GM12873 (cell line): ENCODE results near the gene PBX1.

Source experiments
- TF ChIP-seq, protein P1 (sequence below): IDR thresholded peaks from 2 replicates; pipeline ENCODE4 v1.5.1; 2012; ENCODE audit warnings: low read depth, mild to moderate bottlenecking, moderate library complexity, low read length, control low read depth; ENCODE audit not compliant: insufficient read depth; ENCODE audit errors: missing control alignments

Gene PBX1

DNA sequence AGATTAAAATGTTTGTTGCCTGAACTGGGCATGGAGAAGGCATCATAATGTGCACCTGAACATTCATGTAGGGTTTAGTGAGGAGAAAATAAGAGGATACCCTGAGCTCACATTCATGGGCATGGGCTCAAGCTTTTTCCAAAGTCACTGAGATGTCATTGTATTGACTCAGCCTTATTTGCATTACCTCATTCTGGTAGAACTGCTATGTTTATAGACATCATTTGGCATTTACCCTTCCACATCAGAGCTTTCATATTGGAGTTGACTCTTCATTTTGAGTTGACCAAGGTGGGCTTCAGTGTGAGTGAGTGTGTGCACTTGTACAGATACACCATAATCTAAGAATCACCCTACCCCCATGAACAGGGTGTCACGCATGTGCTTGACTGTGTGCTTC, 143.2 kb downstream of the PBX1 start:
- TF ChIP-seq, protein P1, sequence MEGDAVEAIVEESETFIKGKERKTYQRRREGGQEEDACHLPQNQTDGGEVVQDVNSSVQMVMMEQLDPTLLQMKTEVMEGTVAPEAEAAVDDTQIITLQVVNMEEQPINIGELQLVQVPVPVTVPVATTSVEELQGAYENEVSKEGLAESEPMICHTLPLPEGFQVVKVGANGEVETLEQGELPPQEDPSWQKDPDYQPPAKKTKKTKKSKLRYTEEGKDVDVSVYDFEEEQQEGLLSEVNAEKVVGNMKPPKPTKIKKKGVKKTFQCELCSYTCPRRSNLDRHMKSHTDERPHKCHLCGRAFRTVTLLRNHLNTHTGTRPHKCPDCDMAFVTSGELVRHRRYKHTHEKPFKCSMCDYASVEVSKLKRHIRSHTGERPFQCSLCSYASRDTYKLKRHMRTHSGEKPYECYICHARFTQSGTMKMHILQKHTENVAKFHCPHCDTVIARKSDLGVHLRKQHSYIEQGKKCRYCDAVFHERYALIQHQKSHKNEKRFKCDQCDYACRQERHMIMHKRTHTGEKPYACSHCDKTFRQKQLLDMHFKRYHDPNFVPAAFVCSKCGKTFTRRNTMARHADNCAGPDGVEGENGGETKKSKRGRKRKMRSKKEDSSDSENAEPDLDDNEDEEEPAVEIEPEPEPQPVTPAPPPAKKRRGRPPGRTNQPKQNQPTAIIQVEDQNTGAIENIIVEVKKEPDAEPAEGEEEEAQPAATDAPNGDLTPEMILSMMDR = no peak

DNA sequence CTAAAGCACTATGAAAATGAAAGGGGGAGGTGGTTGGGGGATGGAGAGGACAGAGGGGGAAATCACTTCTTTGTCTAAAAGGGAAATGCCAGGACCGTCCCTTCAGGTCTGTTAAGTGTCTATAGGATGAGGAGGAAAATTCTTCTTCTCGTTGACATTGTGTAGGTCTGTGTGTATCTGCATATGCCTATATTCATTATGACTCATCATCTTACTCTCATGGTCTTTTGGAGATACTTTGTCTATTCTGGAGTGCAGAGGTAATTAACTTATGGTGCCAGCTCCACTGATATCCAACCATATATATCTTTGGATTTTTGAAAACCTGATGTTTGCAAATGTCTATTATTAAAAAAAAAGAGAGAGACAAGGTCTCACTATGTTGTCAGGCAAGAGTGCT, 143.7 kb downstream of the PBX1 start:
- TF ChIP-seq, protein P1 = no peak

DNA sequence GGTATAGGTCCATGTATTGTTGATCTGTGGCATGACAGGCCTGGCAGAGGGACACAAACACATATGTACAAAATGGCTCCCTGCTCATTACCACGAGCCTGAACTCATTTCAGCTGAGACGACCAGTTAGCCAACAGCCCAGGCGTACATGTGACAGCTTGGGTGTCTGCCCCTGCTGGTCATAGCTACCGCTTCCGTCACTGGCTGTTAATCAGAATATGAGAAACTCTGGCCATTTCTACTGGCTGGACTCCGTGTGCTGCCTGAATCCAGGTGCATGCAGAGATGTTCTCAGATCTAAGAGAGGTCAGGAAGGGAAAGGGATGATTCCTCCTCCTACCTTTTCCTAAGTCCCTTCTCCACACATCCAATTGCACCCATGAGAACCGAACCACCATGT, 144.5 kb downstream of the PBX1 start:
- TF ChIP-seq, protein P1 = no peak

DNA sequence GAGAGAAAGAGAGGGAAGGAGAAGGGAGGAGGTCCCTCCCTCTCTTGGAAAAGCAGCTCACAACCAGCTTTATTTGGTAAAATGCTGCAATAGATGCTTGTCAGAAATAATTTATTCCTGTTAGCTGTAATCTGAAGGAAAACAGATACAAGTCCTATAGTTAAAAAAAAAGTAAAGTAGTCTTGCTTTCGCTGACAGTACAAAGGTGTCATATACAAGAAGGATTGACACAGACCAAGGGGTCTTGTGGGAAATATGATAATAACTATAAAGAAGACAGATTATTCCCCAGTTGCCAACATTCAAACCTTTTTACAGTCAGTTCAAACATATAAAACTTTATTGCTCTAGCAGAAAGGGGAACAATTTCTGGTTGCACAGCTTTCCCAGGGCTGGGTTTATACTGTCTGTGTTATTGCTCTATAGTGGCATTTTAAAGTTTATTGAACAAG, 145.0 kb downstream of the PBX1 start:
- TF ChIP-seq, protein P1 = no peak

DNA sequence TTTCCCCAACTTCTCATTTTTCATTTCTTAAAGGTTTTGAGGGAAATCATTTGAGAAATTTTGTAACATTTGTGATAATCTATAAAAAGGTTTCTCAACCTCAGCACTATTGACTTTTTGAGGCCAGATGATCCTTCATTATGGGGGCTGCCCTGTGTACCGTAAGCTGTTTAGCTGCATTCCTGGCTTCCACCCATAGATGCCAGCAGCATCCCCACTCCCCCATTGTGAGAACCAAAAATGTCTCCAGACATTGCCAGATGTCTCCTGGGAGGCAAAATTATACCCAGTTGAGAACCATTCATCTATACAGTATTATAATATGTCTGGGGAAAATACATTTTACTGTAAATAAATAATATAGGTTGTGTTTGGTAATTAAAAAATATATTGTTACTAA, 146.0 kb downstream of the PBX1 start:
- TF ChIP-seq, protein P1 = no peak

DNA sequence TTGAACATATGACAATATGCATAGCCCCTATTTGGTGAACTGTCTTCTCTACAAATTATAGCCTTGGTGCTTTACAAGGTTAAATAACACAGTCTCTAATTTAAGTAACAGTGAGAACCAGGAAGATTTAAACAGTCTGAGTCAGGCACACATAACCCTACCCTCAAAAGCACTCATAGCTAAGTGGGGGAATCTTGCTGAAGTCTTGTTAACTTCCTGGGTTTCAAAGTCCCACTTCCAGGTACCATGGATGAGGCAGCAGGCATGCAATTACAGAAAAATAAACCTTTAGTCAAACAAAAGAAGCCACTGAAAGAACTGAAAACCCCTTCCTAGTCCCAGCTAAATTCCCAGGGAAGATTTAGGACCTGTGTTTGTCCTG, 147.6 kb downstream of the PBX1 start:
- TF ChIP-seq, protein P1 = no peak

DNA sequence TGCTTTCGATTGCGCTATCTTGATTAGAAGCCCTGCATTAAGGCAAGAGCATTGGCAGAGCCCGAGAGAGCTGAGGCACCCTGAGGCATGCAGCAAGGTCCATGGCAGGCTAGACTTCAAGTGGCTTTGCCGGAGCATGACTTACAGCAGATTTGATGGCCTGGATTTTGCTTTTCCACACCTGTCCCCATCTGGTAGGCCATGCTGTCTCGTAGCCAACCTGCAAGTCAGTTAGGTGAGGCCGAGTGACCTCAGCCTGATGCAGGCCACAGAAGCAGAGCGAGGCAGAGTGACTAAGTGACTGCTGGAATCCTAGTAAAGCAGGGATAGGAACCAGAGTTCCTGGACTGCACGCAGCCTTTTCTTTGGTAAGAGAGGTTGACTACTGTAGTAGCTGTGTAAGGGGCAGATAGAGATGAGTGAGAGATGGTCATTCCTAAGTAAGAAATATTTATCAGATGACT, 148.9 kb downstream of the PBX1 start:
- TF ChIP-seq, protein P1 = no peak
